ENCODE results near the gene DPEP1. TPM values are rescaled to one million over a fixed set of nuclear protein-coding genes. Genes with fewer than 3 reads are reported as not detected.

The DPEP1 gene
- total and polyA plus RNA-seq, 2 donors (not counting 3 experiments of a cell fraction or from before 2014, with no cell fraction given) = 0.37 to 0.44 TPM

- Histone ChIP-seq H3K36me3 (ENCODE audit: control insufficient read depth in 2 of 2, extremely low read depth in 1 of 2, insufficient read depth in 2 of 2, low read length in 2 of 2) (no peaks in the 10 kb centered on the region), H3K27ac (ENCODE audit: insufficient read depth, low read depth, low read length) (no peak overlapping the region), H3K4me3 (replicated peaks in 1 of 3; ENCODE audit: insufficient read depth in 1 of 3, low read depth in 1 of 3, low read length in 3 of 3) (no peak overlapping the region), H3K9ac (replicated peaks; ENCODE audit: extremely low read depth, insufficient read depth, low read length) (no peak overlapping the region), H3K79me2 (ENCODE audit: control insufficient read depth, insufficient read depth, low read length) (no peaks in the 10 kb centered on the region), H4K20me1 (replicated peaks; ENCODE audit: control insufficient read depth, extremely low read depth, insufficient read depth, low read length) (no peaks in the 10 kb centered on the region), H3K9me3 (replicated peaks; ENCODE audit: control insufficient read depth, insufficient read depth, low read length) (no peaks in the 10 kb centered on the region), H2AFZ (ENCODE audit: low read depth, low read length) (no peak overlapping the region), H3K4me2 (ENCODE audit: insufficient read depth, low read length) (no peak overlapping the region), H3K9me1 (replicated peaks; ENCODE audit: control insufficient read depth, extremely low read depth, insufficient read depth, low read length) (no peaks in the 10 kb centered on the region), H3K4me1 (ENCODE audit: control insufficient read depth, extremely low read depth, insufficient read depth, low read length) (peaks cover 3% of the 10 kb centered on the region), H3K27me3 (ENCODE audit: control insufficient read depth in 2 of 2, insufficient read depth in 2 of 2, low read length in 2 of 2) (no peaks in the 10 kb centered on the region)
- BruUV-seq (replicated peaks) = no TSS peak
- intact Hi-C loops (cut with micrococcal nuclease) (no loop called here), dilution Hi-C loops (cut with MboI; ENCODE audit: extremely low pct_ligation_motif_present, low sequenced_read_pairs) (no loop called here)
- FAIRE-seq = no peak
- no peak for DNase-seq (ENCODE audit: low read depth, low spot score)
- ChIA-PET CTCF (interaction anchor here (1.5 kb wide), 1 partner anchor 18 kb away, joined by 6 read pairs; no protein-coding TSS in a partner anchor), POLR2A (no interaction called here)
- TF ChIP-seq, protein P1, sequence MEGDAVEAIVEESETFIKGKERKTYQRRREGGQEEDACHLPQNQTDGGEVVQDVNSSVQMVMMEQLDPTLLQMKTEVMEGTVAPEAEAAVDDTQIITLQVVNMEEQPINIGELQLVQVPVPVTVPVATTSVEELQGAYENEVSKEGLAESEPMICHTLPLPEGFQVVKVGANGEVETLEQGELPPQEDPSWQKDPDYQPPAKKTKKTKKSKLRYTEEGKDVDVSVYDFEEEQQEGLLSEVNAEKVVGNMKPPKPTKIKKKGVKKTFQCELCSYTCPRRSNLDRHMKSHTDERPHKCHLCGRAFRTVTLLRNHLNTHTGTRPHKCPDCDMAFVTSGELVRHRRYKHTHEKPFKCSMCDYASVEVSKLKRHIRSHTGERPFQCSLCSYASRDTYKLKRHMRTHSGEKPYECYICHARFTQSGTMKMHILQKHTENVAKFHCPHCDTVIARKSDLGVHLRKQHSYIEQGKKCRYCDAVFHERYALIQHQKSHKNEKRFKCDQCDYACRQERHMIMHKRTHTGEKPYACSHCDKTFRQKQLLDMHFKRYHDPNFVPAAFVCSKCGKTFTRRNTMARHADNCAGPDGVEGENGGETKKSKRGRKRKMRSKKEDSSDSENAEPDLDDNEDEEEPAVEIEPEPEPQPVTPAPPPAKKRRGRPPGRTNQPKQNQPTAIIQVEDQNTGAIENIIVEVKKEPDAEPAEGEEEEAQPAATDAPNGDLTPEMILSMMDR (IDR thresholded peaks at IDR 0.05; ENCODE audit: extremely low read depth in 1 of 2, insufficient read depth in 1 of 2, low read depth in 1 of 2, low read length in 2 of 2) = no peak
- no peak for TF ChIP-seq GATA2 (IDR thresholded peaks at IDR 0.05; ENCODE audit: insufficient read depth, insufficient read length, low read depth, low read length)
Observed at GRCh38 chr16:89596957-89597649, 16.3 kb upstream of the DPEP1 start.

- Histone ChIP-seq H3K27me3 (ENCODE audit: control insufficient read depth in 2 of 2, insufficient read depth in 2 of 2, low read length in 2 of 2) (no peaks in the 10 kb centered on the region), H3K27ac (ENCODE audit: insufficient read depth, low read depth, low read length) (no peak overlapping the region), H3K4me3 (replicated peaks in 1 of 3; ENCODE audit: insufficient read depth in 1 of 3, low read depth in 1 of 3, low read length in 3 of 3) (no peak overlapping the region), H3K36me3 (ENCODE audit: control insufficient read depth in 2 of 2, extremely low read depth in 1 of 2, insufficient read depth in 2 of 2, low read length in 2 of 2) (no peaks in the 10 kb centered on the region), H3K4me2 (ENCODE audit: insufficient read depth, low read length) (no peak overlapping the region), H2AFZ (ENCODE audit: low read depth, low read length) (no peak overlapping the region), H3K9me1 (replicated peaks; ENCODE audit: control insufficient read depth, extremely low read depth, insufficient read depth, low read length) (no peaks in the 10 kb centered on the region), H3K9me3 (replicated peaks; ENCODE audit: control insufficient read depth, insufficient read depth, low read length) (no peaks in the 10 kb centered on the region), H3K9ac (replicated peaks; ENCODE audit: extremely low read depth, insufficient read depth, low read length) (no peak overlapping the region), H3K79me2 (ENCODE audit: control insufficient read depth, insufficient read depth, low read length) (no peaks in the 10 kb centered on the region), H4K20me1 (replicated peaks; ENCODE audit: control insufficient read depth, extremely low read depth, insufficient read depth, low read length) (no peaks in the 10 kb centered on the region), H3K4me1 (ENCODE audit: control insufficient read depth, extremely low read depth, insufficient read depth, low read length) (peaks cover 11% of the 10 kb centered on the region)
- POLR2A ChIA-PET = no interaction called here
- intact Hi-C loops (cut with micrococcal nuclease) (no loop called here), dilution Hi-C loops (cut with MboI; ENCODE audit: extremely low pct_ligation_motif_present, low sequenced_read_pairs) (no loop called here)
- DNase-seq (ENCODE audit: low read depth, low spot score) = no peak
- TF ChIP-seq JUN (IDR thresholded peaks at IDR 0.05; ENCODE audit: borderline replicate concordance, insufficient read depth, insufficient read length, low read depth) (no peak), GATA2 (IDR thresholded peaks at IDR 0.05; ENCODE audit: insufficient read depth, insufficient read length, low read depth, low read length) (no peak), EZH2 (IDR thresholded peaks at IDR 0.05; ENCODE audit: borderline replicate concordance, low read depth, low read length, severe bottlenecking) (no peak), POLR2AphosphoS5 (IDR thresholded peaks at IDR 0.05; ENCODE audit: insufficient read depth, low read depth, low read length) (no peak), FOS (IDR thresholded peaks at IDR 0.05; ENCODE audit: borderline replicate concordance, insufficient read depth, low read length) (no peak), MYC (IDR thresholded peaks at IDR 0.05; ENCODE audit: low read depth, low read length) (no peak), POLR2A (IDR thresholded peaks at IDR 0.05; ENCODE audit: low read depth, low read length) (no peak), MAX (IDR thresholded peaks at IDR 0.05; ENCODE audit: insufficient read depth, insufficient read length) (no peak)
- TF ChIP-seq, protein P1 (IDR thresholded peaks at IDR 0.05; ENCODE audit: extremely low read depth in 1 of 2, insufficient read depth in 1 of 2, low read depth in 1 of 2, low read length in 2 of 2) = no peak
- FAIRE-seq = no peak
- BruUV-seq (replicated peaks) = no TSS peak
- CTCF ChIA-PET = interaction anchor here (1.5 kb wide), 1 partner anchor 17 kb away, joined by 6 read pairs; no protein-coding TSS in a partner anchor
Observed at GRCh38 chr16:89598199-89598598, 15.2 kb upstream of the DPEP1 start.

All from endothelial cell of umbilical vein (primary cell).